Endothelial cell of umbilical vein (primary cell): ENCODE data around the gene MAMDC2.

Source experiments
- EZH2 ChIP-seq: IDR thresholded peaks from 2 replicates; pipeline ENCODE4 v1.6.1; 2012; ENCODE audit warnings: borderline replicate concordance, low read depth, mild to moderate bottlenecking, moderate library complexity, low read length, inconsistent platforms; ENCODE audit not compliant: severe bottlenecking
- FOS ChIP-seq: IDR thresholded peaks from 2 replicates; pipeline ENCODE4 v1.6.1; 2011; ENCODE audit warnings: mild to moderate bottlenecking, low read length, moderate library complexity, borderline replicate concordance; ENCODE audit not compliant: insufficient read depth
- GATA2 ChIP-seq: IDR thresholded peaks from 2 replicates; pipeline ENCODE4 v1.7.0; 2011; ENCODE audit warnings: low read depth, mild to moderate bottlenecking, moderate library complexity, mixed read lengths, low read length; ENCODE audit not compliant: insufficient read length, insufficient read depth
- JUN ChIP-seq: IDR thresholded peaks from 2 replicates; pipeline ENCODE4 v1.6.1; 2011; ENCODE audit warnings: borderline replicate concordance, low read depth; ENCODE audit not compliant: insufficient read length, insufficient read depth
- MYC ChIP-seq: IDR thresholded peaks from one replicate; pipeline ENCODE4 v1.6.1; 2011; ENCODE audit warnings: mild to moderate bottlenecking, low read depth, low read length
- POLR2A ChIP-seq: IDR thresholded peaks from 2 replicates; pipeline ENCODE4 v1.6.1; 2012; ENCODE audit warnings: low read depth, mild to moderate bottlenecking, control low read depth, low read length
- POLR2AphosphoS5 ChIP-seq: IDR thresholded peaks from 2 replicates; pipeline ENCODE4 v1.6.1; 2012; ENCODE audit warnings: low read depth, mild to moderate bottlenecking, control low read depth, low read length, moderate library complexity; ENCODE audit not compliant: insufficient read depth
- TF ChIP-seq, protein P1 (sequence below), 2 donors: IDR thresholded peaks; 1 replicate in 1 of 2; 2 replicates in 1 of 2; pipeline ENCODE4 v1.5.1; 2011; ENCODE audit warnings: low read length in 2 of 2, mild to moderate bottlenecking in 2 of 2, moderate library complexity in 2 of 2, control low read depth in 1 of 2, inconsistent platforms in 1 of 2, low read depth in 1 of 2; ENCODE audit not compliant: insufficient read depth in 1 of 2; ENCODE audit errors: extremely low read depth in 1 of 2
- TF ChIP-seq, protein P2 (sequence below): IDR thresholded peaks from 2 replicates; pipeline ENCODE4 v1.6.1; 2011; ENCODE audit not compliant: insufficient read depth, insufficient read length

DNA sequence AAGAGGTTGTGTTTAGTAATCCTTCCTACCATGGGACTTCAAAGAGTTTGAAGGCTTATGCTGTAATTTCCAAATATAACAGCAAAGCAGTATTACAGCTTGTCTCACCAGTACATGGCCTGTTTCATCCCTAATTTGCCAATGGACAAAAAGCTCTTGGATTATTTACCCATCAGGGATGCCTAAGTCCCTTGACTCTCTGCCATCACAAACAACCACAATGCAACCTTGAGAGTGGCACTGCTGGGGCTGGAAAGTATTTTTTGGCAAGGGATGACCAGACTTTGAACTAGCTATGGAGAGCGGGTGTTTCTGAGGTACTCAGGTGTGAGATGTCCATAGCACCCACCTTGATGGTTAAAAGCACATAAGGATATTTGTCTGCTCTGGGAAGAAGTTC, 9.1 kb downstream of the MAMDC2 start:
- TF ChIP-seq, protein P1, sequence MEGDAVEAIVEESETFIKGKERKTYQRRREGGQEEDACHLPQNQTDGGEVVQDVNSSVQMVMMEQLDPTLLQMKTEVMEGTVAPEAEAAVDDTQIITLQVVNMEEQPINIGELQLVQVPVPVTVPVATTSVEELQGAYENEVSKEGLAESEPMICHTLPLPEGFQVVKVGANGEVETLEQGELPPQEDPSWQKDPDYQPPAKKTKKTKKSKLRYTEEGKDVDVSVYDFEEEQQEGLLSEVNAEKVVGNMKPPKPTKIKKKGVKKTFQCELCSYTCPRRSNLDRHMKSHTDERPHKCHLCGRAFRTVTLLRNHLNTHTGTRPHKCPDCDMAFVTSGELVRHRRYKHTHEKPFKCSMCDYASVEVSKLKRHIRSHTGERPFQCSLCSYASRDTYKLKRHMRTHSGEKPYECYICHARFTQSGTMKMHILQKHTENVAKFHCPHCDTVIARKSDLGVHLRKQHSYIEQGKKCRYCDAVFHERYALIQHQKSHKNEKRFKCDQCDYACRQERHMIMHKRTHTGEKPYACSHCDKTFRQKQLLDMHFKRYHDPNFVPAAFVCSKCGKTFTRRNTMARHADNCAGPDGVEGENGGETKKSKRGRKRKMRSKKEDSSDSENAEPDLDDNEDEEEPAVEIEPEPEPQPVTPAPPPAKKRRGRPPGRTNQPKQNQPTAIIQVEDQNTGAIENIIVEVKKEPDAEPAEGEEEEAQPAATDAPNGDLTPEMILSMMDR (IDR thresholded peaks at IDR 0.05; ENCODE audit: extremely low read depth in 1 of 2, insufficient read depth in 1 of 2, low read depth in 1 of 2, low read length in 2 of 2): no peak
- no peak for TF ChIP-seq MYC
- no peak for TF ChIP-seq EZH2
- TF ChIP-seq POLR2AphosphoS5: no peak
- TF ChIP-seq, protein P2, sequence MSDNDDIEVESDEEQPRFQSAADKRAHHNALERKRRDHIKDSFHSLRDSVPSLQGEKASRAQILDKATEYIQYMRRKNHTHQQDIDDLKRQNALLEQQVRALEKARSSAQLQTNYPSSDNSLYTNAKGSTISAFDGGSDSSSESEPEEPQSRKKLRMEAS: no peak
- TF ChIP-seq GATA2: no peak
- TF ChIP-seq POLR2A: no peak
- no peak for TF ChIP-seq JUN
- no peak for TF ChIP-seq FOS
